Hepatocyte (in vitro differentiated cells): ENCODE measurements around the gene PEX5.

Experiments used
- CTCF ChIP-seq: fragments of 200-600 bp; sonication (generic); IDR thresholded peaks from 2 replicates; pipeline ENCODE4 v1.5.1; 2016; ENCODE audit warnings: antibody characterized with exemption, mild to moderate bottlenecking; ENCODE audit not compliant: poor library complexity
- EZH2 ChIP-seq: fragments of 200-600 bp; sonication (generic); IDR thresholded peaks from 2 replicates; pipeline ENCODE4 v1.6.1; 2016; ENCODE audit warnings: antibody characterized with exemption, mild to moderate bottlenecking, borderline replicate concordance
- EZH2phosphoT487 ChIP-seq: fragments of 200-600 bp; sonication (generic); IDR thresholded peaks from one replicate; pipeline ENCODE4 v1.6.1; 2018; ENCODE audit warnings: antibody characterized with exemption, mild to moderate bottlenecking, low read depth, moderate library complexity; ENCODE audit not compliant: unreplicated experiment, severe bottlenecking

GRCh38 chr12:7154901-7155470 is 34.5 kb upstream of the PEX5 start:
- TF ChIP-seq CTCF = no peak
- TF ChIP-seq EZH2phosphoT487 = no peak
- TF ChIP-seq EZH2 = no peak
